IMR-90 (cell line): ENCODE results near the gene LRFN5. TPM values are rescaled to one million over a fixed set of nuclear protein-coding genes. Genes with fewer than 3 reads are reported as not detected.

Source experiments
- ATAC-seq: fragments of 200-7000 bp; cut with Tn5 transposase; 2 replicates; pipeline ENCODE4 v1.9.1; 2020; ENCODE audit warnings: low read depth, mild to moderate bottlenecking, moderate library complexity
- BruUV-seq: library from RNA; stranded (reverse); fragments of 400-500 nt; replicated peaks from 2 replicates; lab custom pipeline; 2021; lab: Mats Ljungman, UMichigan
- CTCF ChIA-PET: fragments of 300-600 bp; formaldehyde crosslinking; extraction: SDS; loops from one replicate; lab custom pipeline; 2021; ENCODE audit warnings: antibody characterized with exemption; lab: Yijun Ruan, JAX
- POLR2A ChIA-PET: fragments of 300-600 bp; sonication (Branson Sonifier 250); formaldehyde crosslinking; loops from one replicate; lab custom pipeline; 2022; ENCODE audit warnings: antibody characterized with exemption; ENCODE audit not compliant: unreplicated experiment; lab: Charles Lee
- DNase-seq: peaks from one replicate; pipeline ENCODE4 v3.0.0; 2013
- H2AFZ ChIP-seq: replicated peaks from 2 replicates; pipeline ENCODE3; 2013; ENCODE audit warnings: low read length, mild to moderate bottlenecking; ENCODE audit not compliant: poor library complexity
- H2AK5ac ChIP-seq: 2 replicates; pipeline ENCODE4 v1.6.1; 2013; ENCODE audit warnings: low read depth, low read length, inconsistent platforms
- H2AK9ac ChIP-seq: replicated peaks from 2 replicates; pipeline ENCODE3; 2013; ENCODE audit warnings: mild to moderate bottlenecking, low read depth, low read length, moderate library complexity; ENCODE audit not compliant: poor library complexity
- H2BK120ac ChIP-seq: 2 replicates; pipeline ENCODE4 v1.6.1; 2013; ENCODE audit warnings: low read depth, low read length, inconsistent platforms
- H2BK15ac ChIP-seq: 3 replicates; pipeline ENCODE4 v1.6.1; 2013; ENCODE audit warnings: low read depth, low read length, inconsistent platforms
- H2BK20ac ChIP-seq: 2 replicates; pipeline ENCODE4 v1.6.1; 2013; ENCODE audit warnings: low read depth, mild to moderate bottlenecking, inconsistent platforms, low read length, moderate library complexity
- H2BK5ac ChIP-seq: 2 replicates; pipeline ENCODE4 v1.6.1; 2013; ENCODE audit warnings: mild to moderate bottlenecking, low read depth, low read length, inconsistent platforms; ENCODE audit not compliant: poor library complexity, severe bottlenecking
- H3K14ac ChIP-seq: replicated peaks from 2 replicates; pipeline ENCODE4 v1.6.1; 2013; ENCODE audit warnings: low read depth, low read length, inconsistent platforms
- H3K18ac ChIP-seq: 2 replicates; pipeline ENCODE4 v1.6.1; 2013; ENCODE audit warnings: low read depth, low read length, control low read depth
- H3K23ac ChIP-seq: 2 replicates; pipeline ENCODE4 v1.6.1; 2013; ENCODE audit warnings: low read depth, low read length, inconsistent platforms
- H3K27ac ChIP-seq: 2 replicates; pipeline ENCODE4 v1.5.1; 2013; ENCODE audit warnings: mild to moderate bottlenecking, control low read depth, low read length; ENCODE audit not compliant: insufficient read depth
- H3K27me3 ChIP-seq: 2 replicates; pipeline ENCODE4 v1.6.1; 2013; ENCODE audit warnings: low read length; ENCODE audit not compliant: control insufficient read depth, insufficient read depth
- H3K36me3 ChIP-seq: 2 replicates; pipeline ENCODE4 v1.6.1; 2013; ENCODE audit warnings: low read length, mixed read lengths; ENCODE audit not compliant: control insufficient read depth, insufficient read depth
- H3K4ac ChIP-seq: 2 replicates; pipeline ENCODE4 v1.6.1; 2013; ENCODE audit warnings: low read depth, low read length, inconsistent platforms
- H3K4me1 ChIP-seq: 2 replicates; pipeline ENCODE4 v1.6.1; 2013; ENCODE audit warnings: low read length, mixed read lengths; ENCODE audit not compliant: control insufficient read depth, insufficient read depth
- H3K4me2 ChIP-seq: 2 replicates; pipeline ENCODE4 v1.6.1; 2013; ENCODE audit warnings: low read depth, mild to moderate bottlenecking, control low read depth, low read length, moderate library complexity
- H3K4me3 ChIP-seq: 2 replicates; pipeline ENCODE4 v1.5.1; 2013; ENCODE audit warnings: low read depth, mild to moderate bottlenecking, control low read depth, low read length, moderate library complexity; ENCODE audit not compliant: insufficient read depth
- H3K56ac ChIP-seq: 2 replicates; pipeline ENCODE4 v1.6.1; 2013; ENCODE audit warnings: low read length, inconsistent platforms; ENCODE audit not compliant: insufficient read depth; ENCODE audit errors: extremely low read depth
- H3K79me1 ChIP-seq, 2 experiments: 2 replicates each; pipeline ENCODE4 v1.6.1; 2013; ENCODE audit warnings: low read length in 2 of 2, inconsistent platforms in 1 of 2, low read depth in 1 of 2
- H3K9ac ChIP-seq: 2 replicates; pipeline ENCODE4 v1.6.1; 2013; ENCODE audit warnings: low read depth, low read length, control low read depth
- H3K9me1 ChIP-seq: 2 replicates; pipeline ENCODE4 v1.6.1; 2013; ENCODE audit warnings: low read length, inconsistent platforms; ENCODE audit not compliant: insufficient read depth
- H3K9me3 ChIP-seq: 2 replicates; pipeline ENCODE4 v1.6.1; 2013; ENCODE audit warnings: low read length; ENCODE audit not compliant: control insufficient read depth, insufficient read depth
- H4K20me1 ChIP-seq: 2 replicates; pipeline ENCODE4 v1.6.1; 2013; ENCODE audit warnings: low read length, inconsistent platforms; ENCODE audit not compliant: insufficient read depth
- H4K5ac ChIP-seq: 2 replicates; pipeline ENCODE4 v1.6.1; 2013; ENCODE audit warnings: mild to moderate bottlenecking, low read depth, low read length, control low read depth
- H4K8ac ChIP-seq, 2 experiments: 2 replicates each; pipeline ENCODE4 v1.6.1; 2013; ENCODE audit warnings: low read depth in 2 of 2, low read length in 2 of 2, control low read depth in 1 of 2, inconsistent platforms in 1 of 2
- H4K91ac ChIP-seq: 2 replicates; pipeline ENCODE4 v1.6.1; 2013; ENCODE audit warnings: low read depth, low read length, inconsistent platforms; ENCODE audit not compliant: insufficient read depth
- CHD1 ChIP-seq: IDR thresholded peaks from 2 replicates; pipeline ENCODE4 v1.6.1; 2012; ENCODE audit warnings: low read depth, low read length, improper control_type of control experiment
- CTCF ChIP-seq: conservative IDR thresholded peaks from 2 replicates; pipeline ENCODE4 v1.5.1; 2012; ENCODE audit warnings: mild to moderate bottlenecking, low read depth, low read length, improper control_type of control experiment
- ELK1 ChIP-seq: fragments of 150-350 bp; IDR thresholded peaks from 2 replicates; pipeline ENCODE4 v1.6.1; 2016; ENCODE audit warnings: low read depth, mild to moderate bottlenecking, low read length, moderate library complexity, borderline replicate concordance
- FOS ChIP-seq: fragments of 150-350 bp; IDR thresholded peaks from 2 replicates; pipeline ENCODE4 v1.6.1; 2016; ENCODE audit warnings: low read depth, low read length
- MAFK ChIP-seq: IDR thresholded peaks from 2 replicates; pipeline ENCODE4 v1.6.1; 2012; ENCODE audit warnings: low read depth, low read length, improper control_type of control experiment
- MXI1 ChIP-seq: IDR thresholded peaks from 2 replicates; pipeline ENCODE4 v1.6.1; 2012; ENCODE audit warnings: low read depth, mild to moderate bottlenecking, low read length, moderate library complexity, borderline replicate concordance
- NFE2L2 ChIP-seq: fragments of 150-350 bp; IDR thresholded peaks from 2 replicates; pipeline ENCODE4 v1.6.1; 2016; ENCODE audit warnings: low read depth, mild to moderate bottlenecking, low read length
- POLR2A ChIP-seq: IDR thresholded peaks from 2 replicates; pipeline ENCODE4 v1.6.1; 2012; ENCODE audit warnings: mild to moderate bottlenecking, low read depth, low read length
- RCOR1 ChIP-seq: IDR thresholded peaks from 2 replicates; pipeline ENCODE4 v1.6.1; 2012; ENCODE audit warnings: mild to moderate bottlenecking, low read length, improper control_type of control experiment; ENCODE audit not compliant: insufficient replicate concordance
- RFX5 ChIP-seq: IDR thresholded peaks from 2 replicates; pipeline ENCODE4 v1.8.0; 2012; ENCODE audit warnings: low read depth, mild to moderate bottlenecking, low read length, moderate library complexity
- SMC3 ChIP-seq: fragments of 150-350 bp; IDR thresholded peaks from 2 replicates; pipeline ENCODE4 v1.6.1; 2016; ENCODE audit warnings: low read depth, mild to moderate bottlenecking, antibody characterized with exemption, low read length, moderate library complexity
- WGBS, 2 experiments: methylation state at CpG; one replicate each; pipeline versions ENCODE4 v1.1.5 to v1.1.7; 2013; ENCODE audit warnings: missing lambda C conversion rate in 2 of 2; ENCODE audit not compliant: insufficient read length in 1 of 2; ENCODE audit errors: extremely low coverage in 2 of 2; 5-methylcytosine and 5-hydroxymethylcytosine counted together
- dilution Hi-C: fragments of 300-500 bp; cut with HindIII; formaldehyde crosslinking; loops from one replicate; pipeline ENCODE4 v1.14.3; 2018; ENCODE audit warnings: low sequenced_read_pairs; ENCODE audit not compliant: unreplicated experiment
- in situ Hi-C: fragments of 300-500 bp; cut with MboI; formaldehyde crosslinking; loops from 3 replicates; pipeline ENCODE4 v1.14.3; 2019; ENCODE audit warnings: low sequenced_read_pairs, inconsistent platforms, mixed read lengths
- intact Hi-C: fragments of 100-400 bp; cut with micrococcal nuclease; formaldehyde crosslinking; loops from 2 replicates; pipeline ENCODE4 v1.10.0; 2022
- polyA plus RNA-seq, 3 experiments: library from polyadenylated mRNA; depleted of rRNA; stranded (reverse); fragments of >200 nt; gene quantifications; 2 replicates each; pipeline ENCODE4 v1.2.3, GENCODE V29; 2012; ENCODE audit warnings: low replicate concordance in 1 of 3
- total RNA-seq: library from RNA; depleted of rRNA; stranded (reverse); fragments of >200 nt; gene quantifications from 2 replicates; pipeline ENCODE4 v1.2.3, GENCODE V29; 2012

The LRFN5 gene
- total and polyA plus RNA-seq, 2 of the 4 experiments (the other 2 are of a cell fraction), result 1.8 to 3.6 TPM

DNA sequence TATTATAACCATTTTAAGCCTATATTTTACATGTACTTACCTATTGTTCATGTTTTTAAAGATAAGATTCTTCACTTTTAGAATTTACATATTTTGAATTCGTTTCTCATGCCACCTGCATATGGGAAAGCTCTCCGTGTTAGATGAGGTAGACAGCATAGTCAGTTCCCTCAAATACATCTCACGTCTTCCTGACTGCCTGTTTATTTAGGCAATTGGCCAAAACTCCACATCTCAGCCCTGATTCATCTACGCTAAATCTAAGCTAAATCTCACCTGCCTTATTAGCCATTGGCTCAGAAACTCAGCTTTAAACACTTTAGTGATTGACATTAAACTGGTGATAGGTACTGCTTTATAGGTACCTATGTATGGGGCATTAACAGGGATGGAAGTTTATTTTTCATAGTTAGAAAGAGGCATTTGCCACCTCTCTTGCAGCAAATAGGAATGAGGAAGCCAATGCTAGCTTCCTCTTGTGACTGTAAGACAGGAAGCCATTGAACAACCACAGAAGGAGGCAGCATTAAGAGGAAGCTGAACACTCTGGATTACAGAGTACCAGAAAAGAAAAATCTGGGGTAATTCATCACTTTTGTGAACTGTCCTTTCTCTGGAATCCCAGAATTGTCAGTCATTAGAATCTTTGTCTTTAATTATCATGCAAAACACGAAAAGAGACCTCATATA lies 111.9 kb downstream of the LRFN5 start:
- Histone ChIP-seq H3K56ac (no peak overlapping the region), H2BK20ac (no peak overlapping the region), H3K9ac (no peak overlapping the region), H4K8ac (no peak overlapping the region), H3K4me2 (no peak overlapping the region), H2BK5ac (no peak overlapping the region), H3K9me3 (no peaks in the 10 kb centered on the region), H3K79me1 (no peaks in the 10 kb centered on the region), H4K5ac (no peak overlapping the region), H3K4me1 (no peaks in the 10 kb centered on the region), H3K18ac (no peak overlapping the region), H3K14ac (no peak overlapping the region), H2AFZ (no peak overlapping the region), H2BK15ac (no peak overlapping the region), H3K27me3 (no peaks in the 10 kb centered on the region), H2BK120ac (no peak overlapping the region), H4K91ac (no peak overlapping the region), H2AK5ac (no peak overlapping the region), H3K27ac (no peak overlapping the region), H3K4ac (no peak overlapping the region), H3K23ac (no peak overlapping the region), H3K9me1 (no peaks in the 10 kb centered on the region), H3K4me3 (no peak overlapping the region), H4K20me1 (no peaks in the 10 kb centered on the region), H3K36me3 (no peaks in the 10 kb centered on the region), H2AK9ac (no peak overlapping the region)
- no peak for TF ChIP-seq POLR2A
- TF ChIP-seq CHD1, result no peak
- no peak for TF ChIP-seq SMC3
- no peak for TF ChIP-seq CTCF
- no peak for TF ChIP-seq RCOR1
- TF ChIP-seq RFX5, result no peak
- no peak for TF ChIP-seq FOS
- TF ChIP-seq NFE2L2, result no peak
- TF ChIP-seq ELK1, result no peak
- no peak for TF ChIP-seq MAFK
- TF ChIP-seq MXI1, result no peak
- dilution Hi-C loops, result no loop called here
- CTCF ChIA-PET, result no interaction called here
- POLR2A ChIA-PET, result no interaction called here
- intact Hi-C loops, result no loop called here
- WGBS, 2 experiments, result no CpG with 5 or more reads among the region's 5 CpGs
- DNase-seq (no peak), ATAC-seq (no peak)
- in situ Hi-C loops, result no loop called here
- no TSS peak for BruUV-seq
